ENCODE measurements around the gene IGFL4.

IGFL4 gene

GRCh38 chr19:46060012-46060411 lies 19.2 kb upstream of the IGFL4 start:
- no peak for DNase-seq

GRCh38 chr19:46058778-46059177 lies 18.0 kb upstream of the IGFL4 start:
- DNase-seq = no peak

GRCh38 chr19:46056536-46056935 lies 15.7 kb upstream of the IGFL4 start:
- no peak for DNase-seq

- no peak for DNase-seq
Observed at GRCh38 chr19:46052896-46053295, 12.1 kb upstream of the IGFL4 start.

GRCh38 chr19:46049597-46049996 lies 8.8 kb upstream of the IGFL4 start:
- no peak for DNase-seq

GRCh38 chr19:46043519-46043918 lies 2.7 kb upstream of the IGFL4 start:
- no peak for DNase-seq

- no peak for DNase-seq
Observed at GRCh38 chr19:46042252-46042883, 1.6 kb upstream of the IGFL4 start.

GRCh38 chr19:46040125-46040524 lies 677 bp downstream of the IGFL4 start:
- DNase-seq = no peak

- DNase-seq = no peak
Observed at GRCh38 chr19:46036744-46037128, 4.1 kb downstream of the IGFL4 start.

GRCh38 chr19:46035986-46036743 lies 4.6 kb downstream of the IGFL4 start:
- no peak for DNase-seq

- DNase-seq = no peak
Observed at GRCh38 chr19:46035546-46035945, 5.3 kb downstream of the IGFL4 start.

GRCh38 chr19:46033401-46033800 lies 7.4 kb downstream of the IGFL4 start:
- no peak for DNase-seq

GRCh38 chr19:46032597-46033025 lies 8.2 kb downstream of the IGFL4 start:
- DNase-seq = no peak

- no peak for DNase-seq
Observed at GRCh38 chr19:46031781-46032596, 8.8 kb downstream of the IGFL4 start.

- DNase-seq = no peak
Observed at GRCh38 chr19:46030812-46031550, 9.8 kb downstream of the IGFL4 start.

GRCh38 chr19:46025835-46026234 lies 15.0 kb downstream of the IGFL4 start:
- no peak for DNase-seq

GRCh38 chr19:46023311-46023779 lies 17.5 kb downstream of the IGFL4 start:
- no peak for DNase-seq

- no peak for DNase-seq
Observed at GRCh38 chr19:46022431-46023310, 18.1 kb downstream of the IGFL4 start, which contains the start of gene PGLYRP1. Gene PGLYRP1 (minus strand): TSS chr19:46023053. CDS start chr19:46023021, 32 bp downstream.

GRCh38 chr19:46022061-46022430 lies 18.8 kb downstream of the IGFL4 start:
- no peak for DNase-seq

- DNase-seq = no peak
Observed at GRCh38 chr19:46021531-46022041, 19.2 kb downstream of the IGFL4 start.

- DNase-seq = no peak
Observed at GRCh38 chr19:46020819-46021125, 20.0 kb downstream of the IGFL4 start.

- DNase-seq = no peak
Observed at GRCh38 chr19:46019270-46019669, 21.5 kb downstream of the IGFL4 start.

All from NCI-H1092 (cell line).